DOHH2 (cell line): ENCODE results near the gene U2AF1.
"Not testable (repeated sequence)": the region's sequence is repeated elsewhere in the genome, so short reads cannot be mapped to it uniquely, and the experiment has no call there.

Experiments used
- CTCF ChIP-seq: fragments of 200-600 bp; sonication (generic); IDR thresholded peaks from one replicate; pipeline ENCODE4 v1.5.1; 2014; ENCODE audit warnings: antibody characterized with exemption, mild to moderate bottlenecking, low read depth, low read length; ENCODE audit not compliant: poor library complexity, severe bottlenecking
- EZH2phosphoT487 ChIP-seq: fragments of 200-600 bp; sonication (generic); IDR thresholded peaks from 2 replicates; pipeline ENCODE4 v1.6.1; 2017; ENCODE audit warnings: borderline replicate concordance, mild to moderate bottlenecking, antibody characterized with exemption, low read length, moderate library complexity, mixed read lengths

DNA sequence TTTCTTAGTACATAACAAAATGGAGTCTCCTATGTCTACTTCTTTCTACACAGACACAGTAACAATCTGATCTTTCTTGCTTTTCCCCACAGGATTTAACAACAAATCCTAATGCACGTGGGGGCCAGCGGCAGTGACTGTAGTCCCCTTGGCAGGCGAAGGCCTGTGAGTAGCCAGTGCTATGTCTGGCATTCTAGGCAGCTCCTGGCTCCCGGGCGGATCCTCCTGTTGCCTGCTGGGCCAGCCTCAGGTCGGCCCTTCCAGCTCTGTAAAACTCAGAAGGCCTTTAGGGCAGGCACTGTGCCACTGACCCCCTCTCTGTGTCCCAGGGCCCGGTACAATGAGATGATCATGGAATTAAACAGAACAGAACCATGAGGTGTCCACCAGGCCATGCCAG lies 40.6 kb upstream of the U2AF1 start:
- not testable (repeated sequence) for TF ChIP-seq CTCF, EZH2phosphoT487
